HCT116 (cell line): ENCODE results near the gene EFS. TPM values are rescaled to one million over a fixed set of nuclear protein-coding genes. Genes with fewer than 3 reads are reported as not detected.

Experiments used
- ATAC-seq: fragments of 200-7000 bp; cut with Tn5 transposase; 2 replicates; pipeline ENCODE4 v1.9.1; 2020; ENCODE audit warnings: mild to moderate bottlenecking, moderate library complexity
- BruUV-seq: library from RNA; stranded (reverse); fragments of 400-500 nt; replicated peaks from 2 replicates; lab custom pipeline; 2021; lab: Mats Ljungman, UMichigan
- CTCF ChIA-PET: fragments of 300-600 bp; sonication (Branson Sonifier 250); formaldehyde crosslinking; loops from one replicate; lab custom pipeline; 2021; ENCODE audit warnings: antibody characterized with exemption; lab: Charles Lee
- POLR2A ChIA-PET: fragments of 300-600, 350-600 bp; sonication (Branson Sonifier 250); formaldehyde crosslinking; loops from one replicate; lab custom pipeline; 2021; ENCODE audit warnings: antibody characterized with exemption; lab: Charles Lee
- RAD21 ChIA-PET, 2 experiments: fragments of 300-600 bp; sonication (Branson Sonifier 250); formaldehyde crosslinking; loops; one replicate each; lab custom pipeline; 2023; ENCODE audit warnings: low total read pairs in 2 of 2; ENCODE audit not compliant: uncharacterized antibody in 2 of 2, unreplicated experiment in 2 of 2, low non-redundant PET in 1 of 2; lab: Charles Lee
- DNase-seq: peaks from one replicate; pipeline ENCODE4 v3.0.0-alpha.2; 2010; ENCODE audit warnings: low read depth, low spot score
- H2AFZ ChIP-seq: fragments of 200-600 bp; shearing (Covaris generic), sonication (generic); 2 replicates; pipeline ENCODE4 v1.6.1; 2017; ENCODE audit warnings: low read depth, mixed run types, mixed read lengths, antibody characterized with exemption, low read length; ENCODE audit not compliant: poor library complexity, severe bottlenecking
- H3K27ac ChIP-seq: 2 replicates; pipeline ENCODE4 v1.5.1; 2012; ENCODE audit warnings: low read depth, low read length
- H3K27me3 ChIP-seq: fragments of 200-600 bp; sonication (generic); 2 replicates; pipeline ENCODE4 v1.6.1; 2016; ENCODE audit warnings: mixed run types, low read length, mixed read lengths; ENCODE audit not compliant: insufficient read depth
- H3K36me3 ChIP-seq, 2 experiments: fragments of 200-500 bp in 1 of 2; fragments of 200-600 bp in 1 of 2; sonication (Bioruptor generic) in 1 of 2; sonication (generic) in 1 of 2; 2 replicates each; pipeline versions ENCODE4 v1.5.1 to v1.6.1; 2014 to 2016; ENCODE audit warnings: low read length in 2 of 2, inconsistent platforms in 1 of 2, mixed read lengths in 1 of 2, mixed run types in 1 of 2; ENCODE audit not compliant: insufficient read depth in 2 of 2, control insufficient read depth in 1 of 2
- H3K4me1 ChIP-seq, 2 experiments: fragments of 200-600 bp in 1 of 2; sonication (generic) in 1 of 2; 2 replicates each; pipeline versions ENCODE4 v1.5.1 to v1.6.1; 2012 to 2017; ENCODE audit warnings: low read length in 2 of 2, inconsistent platforms in 1 of 2, mild to moderate bottlenecking in 1 of 2, mixed read lengths in 1 of 2, mixed run types in 1 of 2, moderate library complexity in 1 of 2; ENCODE audit not compliant: insufficient read depth in 2 of 2, control insufficient read depth in 1 of 2
- H3K4me2 ChIP-seq: fragments of 200-600 bp; sonication (generic); 2 replicates; pipeline ENCODE4 v1.6.1; 2017; ENCODE audit warnings: mixed run types, low read length, mixed read lengths
- H3K4me3 ChIP-seq, 2 experiments: fragments of 200-600 bp in 1 of 2; sonication (generic) in 1 of 2; replicated peaks in 1 of 2; 2 replicates each; pipeline ENCODE4 v1.5.1; 2011 to 2016; ENCODE audit warnings: low read length in 2 of 2, control low read depth in 1 of 2, low read depth in 1 of 2, mild to moderate bottlenecking in 1 of 2, mixed read lengths in 1 of 2, mixed run types in 1 of 2
- H3K79me2 ChIP-seq: fragments of 200-600 bp; sonication (generic); 2 replicates; pipeline ENCODE4 v1.6.1; 2017; ENCODE audit warnings: mild to moderate bottlenecking, mixed run types, low read length, moderate library complexity, mixed read lengths; ENCODE audit not compliant: insufficient read depth
- H3K9ac ChIP-seq: fragments of 200-600 bp; sonication (generic); 2 replicates; pipeline ENCODE4 v1.6.1; 2016; ENCODE audit warnings: low read length, mixed read lengths
- H3K9me2 ChIP-seq: fragments of 200-600 bp; sonication (generic), shearing (Covaris generic); 2 replicates; pipeline ENCODE4 v1.6.1; 2017; ENCODE audit warnings: mixed run types, mild to moderate bottlenecking, moderate library complexity; ENCODE audit not compliant: insufficient read depth
- H3K9me3 ChIP-seq, 2 experiments: fragments of 200-500 bp in 1 of 2; fragments of 200-600 bp in 1 of 2; sonication (Bioruptor generic) in 1 of 2; sonication (generic) in 1 of 2; 2 replicates each; pipeline ENCODE4 v1.6.1; 2014 to 2017; ENCODE audit warnings: low read length in 2 of 2, mixed read lengths in 2 of 2, inconsistent platforms in 1 of 2, low read depth in 1 of 2, mild to moderate bottlenecking in 1 of 2, mixed run types in 1 of 2, moderate library complexity in 1 of 2; ENCODE audit not compliant: control insufficient read depth in 1 of 2, insufficient read depth in 1 of 2
- H4K20me1 ChIP-seq: fragments of 200-600 bp; sonication (generic), shearing (Covaris generic); 2 replicates; pipeline ENCODE4 v1.6.1; 2017; ENCODE audit warnings: mixed run types, mild to moderate bottlenecking, moderate library complexity; ENCODE audit not compliant: insufficient read depth
- CBX3 ChIP-seq: IDR thresholded peaks from 2 replicates; pipeline ENCODE4 v1.6.1; 2012; ENCODE audit warnings: low read depth
- ZNF274 ChIP-seq: fragments of 200-500 bp; sonication (Bioruptor generic); IDR thresholded peaks from 2 replicates; pipeline ENCODE4 v1.6.1; 2014; ENCODE audit warnings: mild to moderate bottlenecking, low read depth, low read length, inconsistent platforms
- intact Hi-C: fragments of 100-400 bp; cut with micrococcal nuclease; formaldehyde crosslinking; loops from 2 replicates; pipeline ENCODE4 v1.10.0; 2022
- total RNA-seq: library from RNA; stranded (reverse); gene quantifications from one replicate; pipeline ENCODE4 v1.2.1, GENCODE V29; 2021; ENCODE audit not compliant: unreplicated experiment
- TF ChIP-seq, protein P1 (sequence below): IDR thresholded peaks from 2 replicates; pipeline ENCODE4 v1.6.1; 2012

EFS gene
- total RNA-seq, 1 experiment from 2014 or later: 0.10 TPM

DNA sequence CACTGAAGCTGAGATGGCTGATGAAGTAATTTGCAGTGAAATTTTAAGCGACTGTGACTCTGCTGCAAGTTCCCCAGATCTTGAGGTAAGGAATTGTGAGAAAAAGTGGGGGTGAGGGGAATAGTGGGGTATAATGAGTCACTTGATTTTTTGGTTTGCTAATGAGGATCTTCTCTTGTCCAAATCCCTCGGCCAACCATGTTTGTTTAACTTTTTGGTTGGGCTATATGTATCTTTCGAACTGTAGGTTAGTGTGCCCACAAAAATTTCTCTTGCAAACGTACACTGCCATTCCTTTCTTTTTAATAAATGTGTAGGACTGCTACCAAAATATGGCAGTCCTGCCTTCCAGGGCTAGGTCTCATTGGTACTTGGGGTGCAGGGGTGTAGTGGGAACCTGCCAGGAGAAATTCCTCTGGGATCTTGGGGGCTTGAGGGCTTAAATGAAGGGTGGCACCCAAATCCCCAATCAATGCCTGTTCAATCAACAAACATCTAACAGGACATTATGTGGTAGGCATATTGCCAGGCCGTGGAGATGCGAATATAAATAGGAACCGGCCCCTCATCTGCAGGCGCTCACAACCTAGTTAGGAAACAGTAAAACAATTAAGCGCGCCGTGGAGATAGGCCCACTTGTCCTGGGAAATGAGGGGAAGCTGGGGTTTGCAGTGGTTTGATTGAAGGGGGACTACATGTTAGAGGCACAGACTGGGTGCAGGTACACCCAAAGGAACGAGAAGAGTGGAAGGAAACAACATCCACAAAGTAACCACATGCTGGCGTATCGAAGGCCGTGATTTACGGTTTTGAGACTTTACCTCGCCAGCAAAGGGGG lies 45.0 kb downstream of the EFS start:
- RAD21 ChIA-PET: no interaction called here
- Histone ChIP-seq H4K20me1 (no peaks in the 10 kb centered on the region), H3K36me3 (peaks cover 19 to 30% of the 10 kb centered on the region in 2 experiments; a peak in 3 of 4 replicates), H3K27ac (peak overlapping the region; percentile 71), H2AFZ (no peak overlapping the region), H3K9me2 (no peaks in the 10 kb centered on the region), H3K4me3 (peak overlapping the region; percentile 44 to 98), H3K27me3 (no peaks in the 10 kb centered on the region), H3K9ac (peak overlapping the region; percentile 51), H3K4me1 (peaks cover 12 to 23% of the 10 kb centered on the region in 2 experiments; a peak in 3 of 4 replicates), H3K79me2 (peaks cover 35% of the 10 kb centered on the region), H3K9me3 (no peaks in the 10 kb centered on the region), H3K4me2 (peak overlapping the region; percentile 70)
- CTCF ChIA-PET: interaction anchor here (0.6 to 2.5 kb wide), 9 partner anchors 13 to 243 kb away, joined by 3 to 15 read pairs (median 7); partner anchors contain the start of gene BCL2L2
- POLR2A ChIA-PET: interaction anchor here (1.5 to 2.8 kb wide), 4 partner anchors 13 to 34 kb away, joined by 6 to 21 read pairs (median 10); partner anchors contain the start of genes BCL2L2, HOMEZ and PPP1R3E
- no peak for ATAC-seq
- intact Hi-C loops: no loop called here
- DNase-seq: no peak
- BruUV-seq: no TSS peak
- 0 out of 2 replicates have a peak, but pooled peaks have one; percentile 4 for TF ChIP-seq CBX3
- TF ChIP-seq, protein P1, sequence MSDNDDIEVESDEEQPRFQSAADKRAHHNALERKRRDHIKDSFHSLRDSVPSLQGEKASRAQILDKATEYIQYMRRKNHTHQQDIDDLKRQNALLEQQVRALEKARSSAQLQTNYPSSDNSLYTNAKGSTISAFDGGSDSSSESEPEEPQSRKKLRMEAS: no peak

DNA sequence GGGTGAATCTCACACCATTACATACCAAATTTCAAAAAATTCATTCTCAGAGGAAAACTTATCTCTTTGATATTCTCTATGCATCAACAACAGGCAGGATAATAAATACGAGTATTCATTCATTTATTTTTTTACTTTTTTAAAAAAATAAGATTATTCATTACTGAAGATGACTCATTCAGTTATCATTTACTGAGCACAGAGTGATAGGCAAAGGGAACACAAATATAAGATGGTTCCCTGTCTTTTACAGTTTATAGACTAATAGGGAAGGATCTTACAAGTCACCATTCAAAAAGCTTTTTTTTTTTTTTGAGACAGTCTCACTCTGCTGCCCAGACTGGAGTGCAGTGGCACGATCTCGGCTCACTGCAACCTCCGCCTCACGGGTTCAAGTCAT lies 48.7 kb downstream of the EFS start:
- no peaks in the 10 kb centered on the region for H3K9me2 ChIP-seq
- TF ChIP-seq ZNF274: no peak
- no peaks in the 10 kb centered on the region for H4K20me1 ChIP-seq
- peaks cover 8 to 14% of the 10 kb centered on the region in 2 experiments; a peak in 3 of 4 replicates for H3K4me1 ChIP-seq
- H3K36me3 ChIP-seq: peaks cover 8 to 14% of the 10 kb centered on the region in 2 experiments
- no peak for DNase-seq
- CTCF ChIA-PET: no interaction called here
- ATAC-seq: no peak
- H3K9me3 ChIP-seq: no peaks in the 10 kb centered on the region
- POLR2A ChIA-PET: no interaction called here
- RAD21 ChIA-PET: no interaction called here
- H3K4me2 ChIP-seq: no peak overlapping the region
- H3K79me2 ChIP-seq: peaks cover 18% of the 10 kb centered on the region
- no TSS peak for BruUV-seq
- H3K27me3 ChIP-seq: no peaks in the 10 kb centered on the region
- H3K9ac ChIP-seq: no peak overlapping the region
- H3K27ac ChIP-seq: no peak overlapping the region
- H3K4me3 ChIP-seq: no peak overlapping the region
- no peak overlapping the region for H2AFZ ChIP-seq
- intact Hi-C loops: no loop called here
